ENCODE measurements around the gene OR2D2. TPM values are rescaled to one million over a fixed set of nuclear protein-coding genes. Genes with fewer than 3 reads are reported as not detected.
"Not testable (repeated sequence)": the region's sequence is repeated elsewhere in the genome, so short reads cannot be mapped to it uniquely, and the experiment has no call there.

The OR2D2 gene
- total and polyA plus RNA-seq, 12 donors: not detected

- H3K36me3 ChIP-seq: no peaks in the 10 kb centered on the region
- no peak overlapping the region for H3K4me3 ChIP-seq
- H3K4me1 ChIP-seq: no peaks in the 10 kb centered on the region
- DNase-seq (no peak), ATAC-seq (no peak)
- no peaks in the 10 kb centered on the region for H3K9me3 ChIP-seq
- no peak overlapping the region for H3K27ac ChIP-seq
- 94 to 95% methylated on average over 3 of the region's 3 CpGs for WGBS, 2 donors
- intact Hi-C loops (cut with DNase I): no loop called here
- no peak for TF ChIP-seq CTCF (IDR thresholded peaks at IDR 0.05)
- H3K27me3 ChIP-seq: no peaks in the 10 kb centered on the region
These were observed 19.1 kb upstream of the OR2D2 start for GRCh38 chr11:6911378-6911777.

- intact Hi-C loops (cut with DNase I): not testable (repeated sequence)
These were observed 12.5 kb upstream of the OR2D2 start for GRCh38 chr11:6904804-6905203.

GRCh38 chr11:6900327-6900999, 8.2 kb upstream of the OR2D2 start:
- no peak overlapping the region for H3K27ac ChIP-seq
- ATAC-seq: no peak
- no peaks in the 10 kb centered on the region for H3K27me3 ChIP-seq
- no peaks in the 10 kb centered on the region for H3K9me3 ChIP-seq
- no peaks in the 10 kb centered on the region for H3K4me1 ChIP-seq
- H3K36me3 ChIP-seq: no peaks in the 10 kb centered on the region
- WGBS, 2 donors: 61 to 78% methylated on average over 2 of the region's 2 CpGs
- TF ChIP-seq CTCF (IDR thresholded peaks at IDR 0.05): peak in 1 of 9 donors; percentile 3
- no peak overlapping the region for H3K4me3 ChIP-seq
- DNase-seq: no peak
- intact Hi-C loops (cut with DNase I): no loop called here

More at GRCh38 chr11:6904804-6905203, 12.5 kb upstream of the OR2D2 start:
- H3K4me3 ChIP-seq, ATAC-seq, H3K27me3 ChIP-seq, DNase-seq, H3K9me3 ChIP-seq, H3K27ac ChIP-seq, H3K4me1 ChIP-seq, H3K36me3 ChIP-seq: not testable (repeated sequence)
- WGBS, 2 donors: 84 to 95% methylated on average over 13 of the region's 13 CpGs

GRCh38 chr11:6898911-6899310, 6.6 kb upstream of the OR2D2 start:
- no peaks in the 10 kb centered on the region for H3K4me1 ChIP-seq
- no peaks in the 10 kb centered on the region for H3K36me3 ChIP-seq
- H3K4me3 ChIP-seq: no peak overlapping the region
- no peaks in the 10 kb centered on the region for H3K27me3 ChIP-seq
- H3K27ac ChIP-seq: no peak overlapping the region
- DNase-seq (no peak), ATAC-seq (no peak)
- 58 to 65% methylated on average over 1 of the region's 1 CpG for WGBS, 2 donors
- intact Hi-C loops (cut with DNase I): no loop called here
- TF ChIP-seq CTCF (IDR thresholded peaks at IDR 0.05): no peak
- H3K9me3 ChIP-seq: no peaks in the 10 kb centered on the region

- TF ChIP-seq CTCF (IDR thresholded peaks at IDR 0.05): no peak
- intact Hi-C loops (cut with DNase I): no loop called here
- H3K27me3 ChIP-seq: no peaks in the 10 kb centered on the region
- no peak overlapping the region for H3K4me3 ChIP-seq
- no peaks in the 10 kb centered on the region for H3K9me3 ChIP-seq
- no peak overlapping the region for H3K27ac ChIP-seq
- DNase-seq (no peak), ATAC-seq (no peak)
- no peaks in the 10 kb centered on the region for H3K4me1 ChIP-seq
- H3K36me3 ChIP-seq: no peaks in the 10 kb centered on the region
These were observed 2.7 kb upstream of the OR2D2 start for GRCh38 chr11:6895010-6895409.

Data from heart right ventricle (tissue), 16 donors.